GM18508 (cell line): ENCODE data around the gene GIPC1.
"Not testable (repeated sequence)": the region's sequence is repeated elsewhere in the genome, so short reads cannot be mapped to it uniquely, and the experiment has no call there.

Experiments
- ATAC-seq: cut with Tn5 transposase; IDR thresholded peaks from one replicate; pipeline ENCODE4 v1.9.1; 2021; ENCODE audit warnings: moderate number of reproducible peaks; ENCODE audit not compliant: insufficient read depth, unreplicated experiment

The GIPC1 gene

GRCh38 chr19:14496029-14496833 is at the start of gene GIPC1:
GIPC1 (minus strand) TSS chr19:14496127; CDS start chr19:14482976, 13,151 bp downstream.
- ATAC-seq, result no peak

- ATAC-seq, result no peak
Observed at GRCh38 chr19:14545716-14546082, 49.8 kb upstream of the GIPC1 start.

GRCh38 chr19:14544977-14545715 is 49.2 kb upstream of the GIPC1 start:
- ATAC-seq, result no peak

GRCh38 chr19:14544047-14544446 is 48.1 kb upstream of the GIPC1 start:
- ATAC-seq, result no peak

GRCh38 chr19:14542711-14543328 is 46.9 kb upstream of the GIPC1 start:
- no peak for ATAC-seq

GRCh38 chr19:14541979-14542378 is 46.1 kb upstream of the GIPC1 start:
- ATAC-seq, result not testable (repeated sequence)

GRCh38 chr19:14540741-14541525 is 45.0 kb upstream of the GIPC1 start:
- ATAC-seq, result no peak

GRCh38 chr19:14536926-14537692 is 41.2 kb upstream of the GIPC1 start:
- ATAC-seq, result no peak

GRCh38 chr19:14533450-14533849 is 37.5 kb upstream of the GIPC1 start:
- no peak for ATAC-seq

- ATAC-seq, result no peak
Observed at GRCh38 chr19:14530506-14530905, 34.6 kb upstream of the GIPC1 start.

GRCh38 chr19:14530005-14530348 is 34.0 kb upstream of the GIPC1 start:
- no peak for ATAC-seq

- ATAC-seq, result peak; percentile 82
Observed at GRCh38 chr19:14529254-14530004, 33.5 kb upstream of the GIPC1 start, which contains the start of gene TECR. TECR (plus strand) TSS chr19:14529594; CDS start chr19:14529697, 103 bp downstream.

- ATAC-seq, result no peak
Observed at GRCh38 chr19:14528419-14529253, 32.7 kb upstream of the GIPC1 start.

- ATAC-seq, result no peak
Observed at GRCh38 chr19:14526423-14526822, 30.5 kb upstream of the GIPC1 start.

GRCh38 chr19:14525729-14526128 is 29.8 kb upstream of the GIPC1 start:
- ATAC-seq, result no peak

- ATAC-seq, result no peak
Observed at GRCh38 chr19:14520543-14520942, 24.6 kb upstream of the GIPC1 start.

GRCh38 chr19:14519860-14520407 is 24.0 kb upstream of the GIPC1 start:
- no peak for ATAC-seq
